IMR-90 (cell line): ENCODE data around the gene RNF34.

Source experiments
- POLR2A ChIP-seq: IDR thresholded peaks from 2 replicates; pipeline ENCODE4 v1.6.1; 2012; ENCODE audit warnings: mild to moderate bottlenecking, low read depth, low read length
- TF ChIP-seq, protein P1 (sequence below): fragments of 150-350 bp; IDR thresholded peaks from 2 replicates; pipeline ENCODE4 v1.6.1; 2017; ENCODE audit warnings: mild to moderate bottlenecking, antibody characterized with exemption, low read length, low read depth
- TF ChIP-seq, protein P2 (sequence below): conservative IDR thresholded peaks from 2 replicates; pipeline ENCODE4 v1.5.1; 2012; ENCODE audit warnings: mild to moderate bottlenecking, low read depth, low read length, improper control_type of control experiment

DNA sequence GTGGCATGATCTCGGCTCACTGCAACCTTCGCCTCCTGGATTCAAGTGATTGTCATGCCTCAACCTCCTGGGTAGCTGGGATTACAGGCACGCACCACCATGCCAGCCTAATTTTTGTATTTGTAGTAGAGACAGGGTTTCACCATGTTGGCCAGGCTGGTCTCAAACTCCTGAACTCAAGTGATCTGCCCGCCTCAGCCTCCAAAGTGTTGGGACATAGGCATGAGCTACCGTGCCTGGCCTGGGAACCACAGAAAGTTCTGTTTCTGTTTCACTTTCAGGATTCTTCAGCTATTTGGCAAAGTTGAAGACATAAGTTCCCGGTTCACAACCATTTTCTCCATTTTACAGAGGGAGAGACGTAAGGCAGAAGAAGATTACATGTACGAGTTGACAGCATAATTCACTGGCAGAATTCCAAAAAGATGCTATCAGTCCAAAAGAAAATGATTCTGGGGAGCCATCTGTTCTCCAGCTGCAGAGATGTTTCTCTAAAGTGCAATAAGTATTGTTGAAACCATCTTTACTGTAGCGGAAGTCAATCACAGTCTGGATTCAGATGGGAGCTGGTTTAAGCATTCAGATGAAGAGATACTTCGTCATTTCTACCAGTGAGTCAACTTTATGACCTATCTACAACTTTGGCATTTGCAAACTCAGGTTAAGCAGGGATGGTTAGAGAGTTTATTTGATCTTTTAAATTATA lies 8.1 kb upstream of the RNF34 start:
- no peak for TF ChIP-seq POLR2A
- TF ChIP-seq, protein P1, sequence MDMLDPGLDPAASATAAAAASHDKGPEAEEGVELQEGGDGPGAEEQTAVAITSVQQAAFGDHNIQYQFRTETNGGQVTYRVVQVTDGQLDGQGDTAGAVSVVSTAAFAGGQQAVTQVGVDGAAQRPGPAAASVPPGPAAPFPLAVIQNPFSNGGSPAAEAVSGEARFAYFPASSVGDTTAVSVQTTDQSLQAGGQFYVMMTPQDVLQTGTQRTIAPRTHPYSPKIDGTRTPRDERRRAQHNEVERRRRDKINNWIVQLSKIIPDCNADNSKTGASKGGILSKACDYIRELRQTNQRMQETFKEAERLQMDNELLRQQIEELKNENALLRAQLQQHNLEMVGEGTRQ, result no peak
- TF ChIP-seq, protein P2, sequence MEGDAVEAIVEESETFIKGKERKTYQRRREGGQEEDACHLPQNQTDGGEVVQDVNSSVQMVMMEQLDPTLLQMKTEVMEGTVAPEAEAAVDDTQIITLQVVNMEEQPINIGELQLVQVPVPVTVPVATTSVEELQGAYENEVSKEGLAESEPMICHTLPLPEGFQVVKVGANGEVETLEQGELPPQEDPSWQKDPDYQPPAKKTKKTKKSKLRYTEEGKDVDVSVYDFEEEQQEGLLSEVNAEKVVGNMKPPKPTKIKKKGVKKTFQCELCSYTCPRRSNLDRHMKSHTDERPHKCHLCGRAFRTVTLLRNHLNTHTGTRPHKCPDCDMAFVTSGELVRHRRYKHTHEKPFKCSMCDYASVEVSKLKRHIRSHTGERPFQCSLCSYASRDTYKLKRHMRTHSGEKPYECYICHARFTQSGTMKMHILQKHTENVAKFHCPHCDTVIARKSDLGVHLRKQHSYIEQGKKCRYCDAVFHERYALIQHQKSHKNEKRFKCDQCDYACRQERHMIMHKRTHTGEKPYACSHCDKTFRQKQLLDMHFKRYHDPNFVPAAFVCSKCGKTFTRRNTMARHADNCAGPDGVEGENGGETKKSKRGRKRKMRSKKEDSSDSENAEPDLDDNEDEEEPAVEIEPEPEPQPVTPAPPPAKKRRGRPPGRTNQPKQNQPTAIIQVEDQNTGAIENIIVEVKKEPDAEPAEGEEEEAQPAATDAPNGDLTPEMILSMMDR, result no peak
